Measurements from ENCODE around the gene YDJC.

DNA sequence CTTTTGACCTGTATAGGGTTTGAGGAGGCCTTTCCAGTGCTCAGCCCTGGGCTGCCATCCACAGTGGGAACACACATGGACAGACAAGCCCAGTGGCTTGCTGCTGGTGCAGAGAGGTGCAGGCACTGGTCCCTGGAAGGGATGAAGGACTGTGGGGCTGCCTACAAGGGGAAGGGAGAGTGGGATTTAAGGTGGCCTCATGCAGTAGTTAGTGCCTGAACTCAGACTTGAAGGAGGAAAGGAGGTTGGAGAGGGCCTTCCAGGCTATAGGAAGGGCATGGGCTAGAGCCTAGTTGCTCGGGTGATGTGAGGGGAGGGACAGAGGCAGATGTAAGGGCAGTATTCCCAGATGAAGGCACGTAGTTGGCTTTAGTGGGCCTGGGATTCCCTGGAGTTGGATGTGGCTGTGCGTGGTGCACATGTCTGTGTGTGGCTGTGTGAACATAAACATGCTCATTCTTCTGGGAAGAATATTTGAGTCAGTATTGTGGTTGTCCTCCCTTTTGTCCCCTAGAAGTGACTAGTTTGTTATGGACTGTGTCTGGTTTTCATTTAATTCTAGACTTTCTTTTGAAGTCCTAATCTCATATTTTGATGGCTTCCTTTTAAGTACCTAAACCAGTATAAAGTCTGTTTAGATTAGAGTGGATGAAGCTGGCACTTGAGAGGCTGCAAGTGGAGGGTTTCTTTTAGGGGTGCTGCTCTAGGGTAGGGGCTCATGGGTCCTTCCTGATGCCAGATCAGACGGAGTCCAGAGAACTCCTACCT lies 18.4 kb downstream of the YDJC start:
- TF ChIP-seq CTCF (IDR thresholded peaks at IDR 0.05; ENCODE audit: insufficient read depth, low read length, poor library complexity, severe bottlenecking) (no peak), EZH2phosphoT487 (conservative IDR thresholded peaks at IDR 0.05; ENCODE audit: low read length) (no peak)
